SIG-M5 (cell line): Measurements from ENCODE around the gene GLOD4.
"Not testable (repeated sequence)": the region's sequence is repeated elsewhere in the genome, so short reads cannot be mapped to it uniquely, and the experiment has no call there.

ENCODE experiments used
- DNase-seq: peaks from one replicate; lab custom pipeline; 2025; lab: John Stamatoyannopoulos, UW

GLOD4 gene

DNA sequence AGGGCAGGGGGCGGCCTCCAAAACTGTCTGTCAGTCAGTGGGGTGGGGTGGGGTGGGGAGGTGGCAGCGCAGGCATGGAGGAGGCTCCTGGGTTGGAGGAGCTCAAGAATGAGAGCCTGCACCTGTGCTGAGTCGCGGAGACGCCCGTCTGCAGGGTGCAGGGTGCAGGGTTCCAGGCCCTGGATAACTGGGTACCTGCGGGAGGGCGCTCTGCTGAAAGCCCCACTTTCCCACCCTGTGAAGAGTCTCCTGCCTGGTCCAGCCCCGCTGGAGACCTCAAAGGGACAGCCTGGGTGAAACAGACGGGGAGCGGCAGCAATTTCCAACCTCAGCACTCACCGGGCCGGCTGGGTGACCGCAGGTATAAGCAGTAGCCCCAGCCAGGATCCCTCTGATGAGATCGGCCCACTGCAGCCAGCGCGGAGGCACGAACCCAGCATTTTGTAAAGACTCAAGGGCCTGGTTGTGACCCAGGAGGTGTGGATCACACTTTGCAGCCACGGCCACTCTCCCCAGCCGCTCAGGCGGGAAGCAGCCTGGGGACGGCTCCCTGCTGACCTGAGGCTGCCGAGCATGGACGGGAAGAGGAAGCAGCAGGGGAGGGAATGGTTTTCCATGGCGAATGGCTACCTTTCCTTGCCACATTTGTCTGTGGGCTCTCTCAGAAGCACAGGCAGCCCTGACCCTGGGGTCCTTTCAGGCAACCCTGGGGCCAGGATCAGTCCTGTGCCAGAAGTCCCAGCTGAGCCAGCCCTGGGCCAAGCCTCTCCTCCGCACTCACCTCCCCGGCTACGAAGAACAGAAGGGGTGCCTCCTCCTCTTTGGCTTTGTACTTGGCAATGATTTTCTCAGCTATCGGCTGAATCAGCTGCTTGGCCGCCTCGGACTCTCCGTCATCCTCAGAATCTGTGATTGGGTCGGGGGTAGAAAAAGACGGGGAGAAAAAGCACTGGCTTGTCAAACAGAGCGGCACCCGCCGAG is 21.1 kb upstream of the GLOD4 start:
- no peak for DNase-seq

DNA sequence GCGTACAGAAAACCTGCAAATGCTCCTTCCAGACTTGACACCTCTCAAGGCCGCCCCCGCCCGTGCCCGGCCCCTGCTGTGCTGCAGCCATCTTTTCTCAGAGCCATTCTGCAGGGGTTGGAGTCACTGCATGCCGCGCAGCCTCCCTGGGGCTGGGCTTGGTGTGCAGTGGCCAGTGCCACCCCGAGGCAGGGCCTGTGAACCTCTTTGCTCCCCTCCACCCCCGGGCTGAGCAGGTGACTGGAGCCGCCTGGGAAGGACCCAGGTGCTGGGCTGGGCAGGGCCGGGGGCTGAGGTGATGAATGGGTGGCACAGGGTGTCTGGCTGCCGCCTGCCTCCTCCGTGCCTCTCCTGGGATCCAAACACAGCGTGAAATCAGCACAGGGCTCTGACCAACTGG is 20.4 kb upstream of the GLOD4 start:
- no peak for DNase-seq

DNA sequence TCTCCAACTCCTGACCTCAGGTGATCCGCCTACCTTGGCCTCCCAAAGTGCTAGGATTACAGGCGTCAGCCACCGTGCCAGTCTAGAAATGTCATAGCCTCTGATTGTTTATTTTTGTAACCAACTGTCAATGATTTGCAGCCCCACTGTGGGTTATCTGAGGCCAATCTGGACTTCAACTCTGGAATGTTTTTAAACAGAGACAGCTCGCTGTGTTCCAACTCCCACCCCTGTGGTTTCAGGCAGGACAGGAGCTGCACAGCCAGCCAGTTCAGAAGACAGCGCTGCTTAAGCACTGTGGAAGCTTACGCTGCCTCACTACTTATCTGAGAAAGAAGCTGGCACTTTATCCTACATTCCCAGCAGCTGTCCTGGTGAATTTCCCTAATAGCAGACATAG is 19.6 kb upstream of the GLOD4 start:
- no peak for DNase-seq

DNA sequence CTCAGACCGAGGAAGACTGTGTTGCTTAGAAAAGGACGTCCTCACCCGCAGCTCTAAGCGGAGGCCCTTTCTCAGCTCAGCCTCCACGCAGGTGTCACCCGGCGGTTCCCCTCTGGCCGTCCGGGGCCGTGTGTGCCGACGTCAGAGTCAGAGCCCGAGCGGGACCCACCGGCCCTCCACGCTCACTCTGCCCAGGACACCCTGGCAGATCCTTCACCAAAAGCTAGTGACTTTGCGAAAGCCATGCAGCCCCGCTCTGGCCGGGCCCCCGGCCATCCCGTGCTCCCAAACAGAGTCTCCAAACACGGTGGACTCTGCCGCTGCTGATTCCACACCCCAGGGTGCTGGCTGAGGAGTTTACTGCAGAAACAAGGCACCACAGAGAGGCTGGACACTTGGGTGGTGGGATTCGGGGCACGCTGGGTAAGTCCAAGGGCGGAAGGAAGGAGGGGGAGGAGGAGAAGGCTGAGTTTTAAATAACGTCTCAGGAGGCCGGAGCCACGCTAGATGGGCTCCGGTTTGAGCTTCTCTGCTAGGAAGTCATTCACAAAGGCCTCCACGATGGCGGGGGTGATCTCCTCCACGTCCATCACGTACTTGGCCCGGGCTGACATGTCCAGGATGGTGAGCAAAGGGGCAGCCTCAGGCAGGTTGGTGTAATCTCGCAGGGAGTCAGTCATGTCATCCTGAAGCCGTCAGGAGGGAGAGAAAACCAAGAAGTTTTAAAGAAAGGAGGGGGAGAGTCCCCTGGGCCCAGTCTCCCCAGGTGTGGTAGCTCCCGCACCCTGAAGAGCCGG is 18.6 kb upstream of the GLOD4 start:
- DNase-seq, result no peak

DNA sequence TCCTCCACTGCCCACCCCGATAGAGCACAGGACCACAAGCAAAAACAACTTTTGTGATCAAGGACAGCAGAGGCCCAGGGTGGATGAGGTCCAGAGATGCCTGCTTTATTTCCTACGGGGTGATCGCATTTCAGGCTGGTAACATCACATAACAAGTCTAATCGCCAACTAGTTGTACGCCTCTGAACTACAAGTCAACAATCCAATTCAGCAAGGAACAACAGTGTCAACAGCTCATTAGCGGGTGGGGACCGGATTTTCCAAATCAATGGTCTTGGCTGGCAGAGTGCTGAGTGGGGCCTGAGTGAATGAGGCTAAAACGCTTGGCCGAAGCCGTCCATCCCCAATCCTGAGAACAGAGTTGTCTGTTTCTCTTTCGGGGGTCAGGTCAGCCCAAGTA is 17.2 kb upstream of the GLOD4 start:
- no peak for DNase-seq

DNA sequence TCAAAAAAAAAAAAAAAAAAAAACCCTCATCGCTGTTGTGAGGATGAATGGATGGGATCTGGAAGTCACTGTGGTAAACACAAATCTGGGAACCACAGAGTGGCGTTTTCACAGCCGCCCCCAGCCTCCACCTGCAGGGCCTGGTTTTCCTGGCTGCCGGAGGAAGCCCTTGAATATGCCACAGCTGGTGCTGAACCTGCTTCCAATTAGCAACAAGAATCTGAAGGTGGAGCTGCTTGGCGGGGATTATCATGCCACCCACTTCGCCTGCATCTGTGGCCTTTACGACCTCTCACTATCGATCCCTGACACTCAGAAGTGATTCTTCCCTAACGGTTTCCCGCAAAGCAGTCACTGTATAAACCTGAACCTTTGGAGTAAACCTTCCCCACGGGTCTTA is 16.2 kb upstream of the GLOD4 start:
- no peak for DNase-seq

DNA sequence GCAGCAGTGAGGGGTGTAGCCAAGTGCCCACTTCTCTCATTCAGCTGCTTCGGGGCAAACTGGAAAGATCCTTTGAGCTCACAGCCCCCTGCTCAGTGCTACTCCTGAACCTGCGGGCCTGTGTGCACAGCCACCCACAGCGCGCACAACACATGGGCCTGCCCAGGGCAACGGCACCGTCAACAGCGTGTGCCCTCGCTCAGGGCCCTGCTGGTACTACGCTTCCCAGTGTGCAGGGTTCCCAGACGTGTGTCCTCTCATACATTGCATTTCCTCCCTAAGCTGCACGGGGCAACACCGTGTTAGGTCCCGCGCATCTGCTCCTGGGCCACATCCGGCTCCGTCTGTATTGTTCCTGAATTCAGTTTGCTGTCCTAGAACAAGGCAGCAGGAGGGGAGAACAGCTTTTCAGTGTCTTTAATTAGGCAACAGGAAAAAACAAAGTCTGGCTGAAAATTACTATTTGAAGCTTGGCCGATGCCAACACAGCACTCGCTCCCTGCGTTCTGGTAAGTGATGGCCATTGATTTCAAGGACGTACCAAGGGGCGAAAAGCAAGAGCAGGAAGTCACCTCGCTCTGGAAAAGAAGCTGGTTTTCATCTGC is 15.3 kb upstream of the GLOD4 start:
- DNase-seq, result no peak

DNA sequence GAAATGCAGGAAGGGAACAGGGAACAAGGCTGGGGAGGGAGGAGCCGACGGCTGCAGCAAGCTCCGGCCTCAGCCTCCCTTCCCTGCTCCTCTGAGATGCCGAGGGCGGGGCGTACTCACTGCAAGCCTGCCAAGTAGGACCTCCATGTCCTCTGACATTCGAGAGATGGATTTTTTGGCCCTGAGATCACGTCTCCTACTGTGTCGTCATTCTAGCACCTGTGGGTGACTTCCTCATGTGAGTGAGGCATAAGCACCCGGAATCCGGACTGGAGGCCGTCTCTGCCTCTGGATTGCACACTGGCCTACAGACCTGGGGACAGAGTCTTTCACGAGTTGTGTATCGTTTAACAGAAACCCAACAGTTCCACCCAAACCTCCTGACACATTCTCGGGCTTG is 14.5 kb upstream of the GLOD4 start:
- DNase-seq, result no peak

DNA sequence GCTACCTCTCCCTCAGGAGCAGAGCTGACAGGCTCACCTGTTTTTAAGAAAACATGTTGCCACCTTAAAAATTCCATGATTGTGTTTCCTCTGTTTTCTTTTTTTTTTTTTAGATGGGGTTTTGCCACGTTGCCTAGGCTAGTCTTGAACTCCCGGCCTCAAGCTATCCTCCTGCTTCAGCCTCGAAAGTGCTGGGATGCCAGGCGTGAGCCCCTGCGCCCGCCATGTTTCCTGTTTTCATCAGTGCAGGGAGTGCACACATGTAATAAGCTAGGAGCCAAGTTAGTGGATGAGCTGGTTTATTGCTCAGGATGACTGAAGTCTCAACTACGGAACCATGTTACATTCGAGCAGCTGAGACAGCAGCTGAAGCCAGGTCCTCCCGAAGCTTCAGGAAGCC is 13.6 kb upstream of the GLOD4 start:
- DNase-seq, result no peak

DNA sequence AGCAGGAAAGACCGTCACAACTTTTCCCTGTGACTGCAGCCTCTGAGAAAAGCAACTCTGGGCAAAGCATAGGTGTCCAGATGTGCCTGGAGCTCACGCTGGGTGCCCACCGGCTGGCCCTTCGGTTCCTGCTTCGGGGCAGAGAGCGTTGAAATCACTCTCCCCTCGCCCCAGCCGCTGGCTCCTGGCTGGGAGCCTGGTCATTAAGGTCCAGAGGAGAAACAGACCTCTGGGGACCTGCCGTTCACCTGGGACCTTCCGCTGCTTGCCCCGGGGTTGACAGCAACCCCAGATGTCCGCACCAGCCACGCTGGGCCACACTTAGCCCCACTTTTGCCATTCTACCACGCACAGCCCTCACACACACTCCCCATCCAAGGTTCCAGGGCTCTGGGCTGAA is 13.2 kb upstream of the GLOD4 start:
- DNase-seq, result no peak

DNA sequence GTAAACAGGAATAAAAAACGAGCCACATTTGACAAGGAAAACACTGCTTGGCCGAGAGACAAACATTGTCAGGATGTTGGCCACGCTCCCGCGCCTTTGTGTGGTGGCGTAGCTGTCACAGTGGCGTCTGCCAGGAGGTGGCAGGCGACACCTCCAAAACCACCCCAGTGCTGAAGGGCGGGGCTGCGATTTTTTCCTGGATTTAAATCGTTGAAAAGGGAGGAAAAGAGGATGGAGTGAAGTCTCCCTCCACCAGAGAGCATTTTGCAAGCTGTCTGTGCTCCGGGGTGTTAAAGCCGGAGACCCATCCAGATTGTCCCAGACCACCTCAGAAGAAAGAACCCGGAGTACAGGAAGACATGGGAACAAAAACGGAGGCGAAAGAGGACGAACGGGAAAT is 12.8 kb upstream of the GLOD4 start:
- no peak for DNase-seq

DNA sequence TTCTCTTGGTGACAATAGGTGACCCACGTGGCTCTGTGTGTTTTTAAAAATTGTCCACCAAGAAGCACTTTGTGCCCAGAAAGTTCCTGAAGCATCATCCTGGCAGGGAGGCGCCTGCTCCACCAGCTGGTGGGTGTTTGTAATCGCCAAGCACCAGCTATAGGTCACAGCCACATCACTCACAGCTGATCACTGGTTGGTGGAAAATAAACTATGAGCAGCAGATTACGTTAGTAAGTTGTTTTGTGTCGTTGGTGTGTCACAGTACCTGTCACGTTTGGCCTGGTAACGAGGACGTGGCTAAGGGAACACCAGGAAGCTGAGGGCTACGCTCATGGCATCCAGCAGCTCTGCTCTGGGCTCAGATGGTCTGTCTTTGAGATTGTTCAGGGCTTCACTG is 10.2 kb upstream of the GLOD4 start:
- no peak for DNase-seq

DNA sequence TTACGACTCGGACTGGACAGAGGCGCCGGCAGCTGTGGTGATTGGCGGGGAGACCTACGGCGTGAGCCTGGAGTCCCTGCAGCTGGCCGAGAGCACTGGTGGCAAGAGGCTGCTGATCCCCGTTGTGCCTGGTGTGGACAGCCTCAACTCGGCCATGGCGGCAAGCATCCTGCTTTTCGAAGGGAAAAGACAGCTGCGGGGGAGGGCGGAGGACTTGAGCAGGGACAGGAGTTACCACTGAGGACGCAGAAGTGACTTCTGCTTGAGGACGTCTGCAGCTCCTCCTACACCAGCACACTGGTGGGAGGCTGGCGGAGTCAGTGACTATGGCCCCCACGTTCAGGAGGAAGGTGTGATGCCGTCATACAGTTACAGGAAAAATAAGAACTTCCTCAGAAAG is 9.7 kb upstream of the GLOD4 start:
- DNase-seq, result no peak

DNA sequence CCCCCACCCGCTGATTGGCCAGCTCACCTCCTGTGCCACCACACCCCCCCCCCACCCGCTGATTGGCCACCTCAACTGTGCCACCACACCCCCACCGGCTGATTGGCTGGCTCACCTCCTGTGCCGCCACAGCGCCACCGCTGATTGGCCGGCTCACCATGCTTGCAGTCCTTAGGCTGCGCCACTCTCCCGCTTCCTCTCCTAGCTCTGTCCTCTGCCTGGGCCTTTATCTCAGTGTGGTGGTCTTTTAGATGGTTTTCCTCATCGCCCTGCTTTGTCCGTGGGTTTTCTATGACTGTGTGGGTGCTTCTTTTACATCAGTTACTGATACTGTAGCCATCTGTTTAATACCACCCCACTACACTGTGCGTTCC is 8.8 kb upstream of the GLOD4 start:
- DNase-seq, result not testable (repeated sequence)

DNA sequence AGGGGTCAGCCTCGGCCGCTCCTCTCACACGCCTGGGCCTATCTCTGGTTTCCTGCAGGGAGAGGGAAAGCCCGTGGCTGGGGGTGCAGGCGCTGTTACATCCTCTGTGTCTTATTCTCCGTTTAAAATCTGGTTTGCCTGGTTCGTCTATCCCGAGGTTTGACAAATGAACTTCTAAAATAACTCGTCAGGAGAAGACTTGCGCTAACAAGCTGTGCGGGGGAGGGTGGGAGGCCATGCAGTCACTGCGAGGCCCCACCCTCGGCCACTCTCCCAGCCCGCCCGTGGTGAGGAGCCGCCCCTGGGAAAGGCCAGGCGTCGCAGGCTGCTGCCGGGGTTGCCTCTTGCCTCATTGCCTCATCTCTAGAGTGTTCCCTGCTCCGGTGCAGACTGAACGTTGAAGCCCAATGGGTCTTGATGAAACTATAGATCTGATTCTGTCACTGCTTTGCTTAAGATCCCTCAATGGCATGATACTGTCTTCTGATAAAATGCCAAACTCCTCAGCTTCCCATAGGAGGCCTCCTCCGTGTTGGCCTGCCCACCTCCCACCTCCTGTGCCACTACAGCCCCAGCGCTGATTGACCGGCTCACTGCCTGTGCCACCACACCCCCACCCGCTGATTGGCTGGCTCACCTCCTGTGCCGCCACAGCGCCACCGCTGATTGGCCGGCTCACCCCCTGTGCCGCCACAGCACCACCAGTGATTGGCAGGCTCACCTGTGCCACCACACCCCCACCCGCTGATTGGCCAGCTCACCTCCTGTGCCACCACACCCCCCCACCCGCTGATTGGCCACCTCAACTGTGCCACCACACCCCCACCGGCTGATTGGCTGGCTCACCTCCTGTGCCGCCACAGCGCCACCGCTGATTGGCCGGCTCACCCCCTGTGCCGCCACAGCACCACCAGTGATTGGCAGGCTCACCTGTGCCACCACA is 8.1 kb upstream of the GLOD4 start:
- not testable (repeated sequence) for DNase-seq

DNA sequence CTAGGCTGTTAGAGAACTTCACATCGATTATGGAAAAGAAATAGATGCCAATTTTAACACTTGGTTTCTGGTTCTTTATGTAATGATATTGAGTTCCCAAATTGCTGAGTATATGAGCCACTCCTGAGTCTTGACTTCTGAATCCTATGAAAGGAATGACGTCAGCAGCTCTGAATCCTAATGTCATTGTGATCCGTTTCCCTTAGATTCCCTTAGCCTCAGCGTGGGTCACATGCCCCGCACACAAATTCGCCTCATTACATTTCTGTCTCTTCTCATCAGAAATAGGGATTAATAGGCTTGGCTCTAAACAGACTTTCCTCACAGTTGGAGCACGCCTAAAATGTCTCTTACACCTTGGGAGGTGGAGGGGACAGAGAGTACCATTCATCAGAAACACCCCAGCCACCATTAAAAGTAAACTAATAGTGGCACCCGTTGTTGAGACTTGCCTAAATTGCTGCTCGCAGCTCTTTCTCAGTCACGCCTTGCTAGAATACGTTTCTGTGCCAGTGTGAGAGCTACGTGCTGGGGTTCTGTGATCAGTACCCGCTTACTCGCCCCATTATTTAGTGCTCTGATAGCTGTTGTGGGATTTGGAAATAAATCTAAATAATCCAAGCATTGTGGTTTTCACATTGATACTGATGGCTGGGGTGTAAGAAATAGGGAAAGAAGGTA is 7.2 kb upstream of the GLOD4 start:
- no peak for DNase-seq

DNA sequence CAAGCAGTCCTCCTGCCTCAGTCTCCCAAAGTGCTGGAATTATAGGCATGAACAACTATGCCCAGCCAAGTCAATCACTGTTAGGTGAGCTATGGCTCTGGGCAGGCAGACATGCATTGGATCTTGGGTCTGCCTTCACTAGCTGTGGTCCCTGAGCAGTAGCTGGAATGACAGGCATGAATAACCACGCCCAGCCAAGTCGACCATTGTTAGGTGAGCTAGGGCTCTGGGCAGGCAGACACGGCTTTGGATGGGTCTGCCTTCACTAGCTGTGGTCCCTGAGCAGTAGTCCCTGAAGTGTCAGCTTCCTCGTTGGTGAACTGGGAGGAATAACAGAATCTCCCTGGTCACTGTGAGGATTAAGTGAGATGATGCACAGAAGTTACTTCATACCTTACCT is 6.5 kb upstream of the GLOD4 start:
- DNase-seq, result no peak

DNA sequence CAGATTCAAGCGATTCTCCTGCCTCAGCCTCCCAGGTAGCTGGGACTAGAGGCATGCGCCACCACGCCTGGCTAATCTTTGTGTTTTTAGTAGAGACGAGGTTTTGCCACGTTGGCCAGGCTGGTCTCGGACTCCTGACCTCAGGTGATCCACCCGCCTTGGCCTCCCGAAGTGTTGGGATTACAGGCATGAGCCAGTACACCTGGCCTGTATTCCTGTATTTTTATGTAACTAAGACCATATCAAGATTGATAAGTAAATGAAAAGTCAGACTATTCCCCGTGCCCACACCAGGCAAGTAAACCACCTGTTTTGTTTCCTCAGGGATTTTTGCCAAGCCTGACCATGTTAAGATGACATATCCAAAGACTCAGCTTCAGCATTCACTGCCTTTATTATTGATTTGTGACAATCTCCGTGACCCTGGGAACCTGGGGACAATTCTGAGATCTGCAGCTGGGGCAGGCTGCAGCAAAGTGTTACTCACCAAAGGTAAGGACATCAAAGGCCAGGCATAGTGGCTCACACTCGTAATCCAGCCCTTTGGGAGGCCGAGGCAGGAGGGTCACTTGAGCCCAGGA is 5.7 kb upstream of the GLOD4 start:
- no peak for DNase-seq

DNA sequence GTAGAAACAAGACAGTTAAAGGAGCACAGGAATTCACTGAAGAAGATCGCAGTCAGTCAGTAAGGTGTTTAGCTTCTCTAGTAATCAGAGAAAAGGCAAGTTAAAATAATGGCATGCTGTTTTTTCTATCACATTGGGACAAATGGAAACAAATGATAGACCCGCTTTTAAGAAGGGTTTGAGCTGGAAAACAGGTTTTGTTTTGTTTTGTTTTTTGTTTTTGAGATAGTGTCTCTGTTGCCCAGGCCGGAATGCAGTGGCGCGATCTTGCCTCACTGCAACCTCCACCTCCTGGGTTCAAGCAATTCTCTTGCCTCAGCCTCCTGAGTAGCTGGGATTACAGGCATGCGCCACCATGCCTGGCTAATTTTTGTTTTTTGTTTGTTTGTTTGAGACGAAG is 3.8 kb upstream of the GLOD4 start:
- DNase-seq, result not testable (repeated sequence)

DNA sequence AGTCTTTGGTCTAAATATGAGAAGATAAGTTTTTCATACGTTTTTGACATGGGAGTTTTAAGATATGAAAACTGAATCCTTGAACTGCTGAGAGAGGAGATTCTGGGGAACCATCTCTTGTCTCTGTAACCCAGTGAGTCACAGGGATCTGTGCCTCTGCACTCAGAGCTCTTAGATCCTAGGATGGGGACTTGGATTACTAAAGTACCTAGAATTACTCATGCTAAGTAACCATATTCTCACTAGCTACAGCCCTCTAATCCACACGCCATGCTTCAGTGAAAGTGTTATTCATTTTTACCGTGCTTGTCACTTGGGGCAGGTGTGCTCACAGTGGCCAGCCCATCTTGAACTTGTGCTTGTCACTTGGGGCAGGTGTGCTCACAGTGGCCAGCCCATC is 2.1 kb upstream of the GLOD4 start:
- DNase-seq, result no peak

DNA sequence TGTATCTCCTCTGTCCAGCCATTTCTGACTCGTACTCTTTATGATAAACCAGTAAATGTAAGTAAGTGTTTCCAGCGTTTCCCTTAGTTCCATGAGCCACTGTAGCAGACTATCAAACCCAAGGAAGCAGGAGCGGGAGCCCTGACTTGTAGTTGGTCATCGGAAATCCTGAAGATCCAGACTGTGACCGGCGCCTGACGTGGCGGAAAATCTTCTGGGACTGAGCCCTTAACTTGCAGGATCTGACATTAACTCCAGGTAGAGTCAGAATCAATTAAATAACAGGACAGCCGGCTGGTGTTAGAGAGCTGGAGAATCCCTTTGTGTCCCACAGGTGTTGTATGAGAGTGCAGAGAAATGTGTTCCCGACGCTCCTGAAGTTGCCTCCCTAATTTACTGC is 4.0 kb downstream of the GLOD4 start:
- DNase-seq, result no peak
